Pons (tissue), 1 donor: ENCODE data around the gene UQCRC2.
A peak's percentile ranks its signal among the peaks of the same experiment; 100 is the strongest.
"Not testable (repeated sequence)": the region's sequence is repeated elsewhere in the genome, so short reads cannot be mapped to it uniquely, and the experiment has no call there.

Experiments used
- DNase-seq: peaks from one replicate; pipeline ENCODE4 v3.0.0-alpha.2; 2016; ENCODE audit warnings: low spot score

UQCRC2 gene

GRCh38 chr16:21982108-21982507 lies 28.9 kb downstream of the UQCRC2 start:
- no peak for DNase-seq

DNA sequence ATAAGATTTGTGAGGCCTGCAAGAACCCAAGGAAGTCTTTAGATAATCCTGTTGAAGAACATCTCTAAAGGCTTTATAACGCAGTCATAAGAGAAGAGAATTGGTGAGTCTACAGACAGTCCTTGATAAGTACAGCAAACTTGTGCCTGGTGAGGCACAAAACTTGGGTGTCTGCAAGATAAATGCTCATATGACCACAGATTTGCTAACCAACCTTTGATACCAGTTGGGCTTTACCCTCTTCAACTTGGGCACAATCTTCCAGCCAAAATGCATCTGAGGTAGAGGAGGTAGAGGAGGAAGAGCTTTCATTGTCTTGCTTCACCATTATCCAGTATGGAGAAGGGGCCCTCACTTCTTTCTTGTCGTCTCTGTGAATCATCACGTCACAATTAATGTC lies 30.9 kb downstream of the UQCRC2 start:
- no peak for DNase-seq

- no peak for DNase-seq
Observed at GRCh38 chr16:21985524-21985923, 32.4 kb downstream of the UQCRC2 start.

DNA sequence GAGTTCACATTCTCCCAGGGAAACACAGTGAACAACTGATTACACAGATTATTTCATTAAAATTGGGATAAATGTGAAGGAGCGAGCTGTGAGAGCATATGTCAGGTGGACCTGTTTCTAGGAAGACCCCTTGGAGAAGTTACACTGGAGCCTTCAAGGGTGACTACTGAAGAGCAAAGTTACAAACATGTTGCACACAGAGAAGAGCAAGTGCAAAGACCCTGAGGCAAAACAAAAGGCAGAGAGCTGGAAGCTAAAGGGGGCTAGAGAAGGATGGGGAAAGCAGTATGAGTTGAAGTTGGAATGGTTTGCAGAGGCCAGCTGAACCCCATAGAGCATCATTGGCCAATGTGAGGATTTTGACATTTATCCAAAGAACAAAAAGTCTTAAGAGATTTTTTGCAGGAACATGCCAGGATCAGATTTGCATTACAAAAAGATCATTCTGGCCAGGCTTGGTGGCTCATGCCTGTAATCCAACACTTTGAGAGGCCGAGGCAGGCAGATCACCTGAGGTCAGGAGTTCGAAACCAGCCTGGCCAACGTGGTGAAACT lies 33.6 kb downstream of the UQCRC2 start:
- no peak for DNase-seq

DNA sequence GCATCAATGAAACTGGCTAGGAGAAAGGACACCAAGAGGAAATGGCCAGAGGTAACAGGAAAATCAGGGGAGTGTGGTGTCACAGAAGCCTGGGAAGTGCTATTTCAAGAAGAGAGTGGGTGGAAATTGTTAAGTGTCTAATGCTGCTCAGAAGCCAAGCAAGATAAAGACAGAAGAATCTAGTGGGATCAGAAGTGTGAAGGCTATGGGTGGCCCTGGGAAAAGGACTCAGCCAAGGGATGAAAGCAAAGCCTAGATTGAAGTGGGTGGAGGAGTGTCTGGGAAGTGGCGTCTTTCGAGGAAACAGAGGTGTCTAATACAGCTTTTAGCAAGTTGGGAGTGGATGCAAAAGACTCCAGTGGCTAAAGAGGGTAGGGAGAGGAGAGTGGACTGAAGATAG lies 34.3 kb downstream of the UQCRC2 start:
- no peak for DNase-seq

DNA sequence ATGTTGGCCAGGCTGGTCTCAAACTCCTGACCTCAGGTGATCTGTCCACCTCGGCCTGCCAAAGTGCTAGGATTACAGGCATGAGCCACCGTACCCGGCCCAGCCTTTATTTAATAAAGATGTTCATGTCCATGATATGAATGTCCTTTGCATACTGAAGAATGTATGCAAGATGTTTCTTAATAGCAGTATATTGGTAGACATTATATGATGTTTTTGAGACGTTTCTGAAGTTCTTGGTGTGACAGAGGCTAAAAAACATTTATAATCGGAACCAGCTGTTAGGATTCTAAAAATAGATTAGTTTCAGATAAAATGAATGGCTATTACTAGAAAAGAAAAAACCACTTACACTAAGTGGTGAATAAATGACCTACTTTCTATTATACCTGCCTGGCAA lies 36.0 kb downstream of the UQCRC2 start:
- no peak for DNase-seq

DNA sequence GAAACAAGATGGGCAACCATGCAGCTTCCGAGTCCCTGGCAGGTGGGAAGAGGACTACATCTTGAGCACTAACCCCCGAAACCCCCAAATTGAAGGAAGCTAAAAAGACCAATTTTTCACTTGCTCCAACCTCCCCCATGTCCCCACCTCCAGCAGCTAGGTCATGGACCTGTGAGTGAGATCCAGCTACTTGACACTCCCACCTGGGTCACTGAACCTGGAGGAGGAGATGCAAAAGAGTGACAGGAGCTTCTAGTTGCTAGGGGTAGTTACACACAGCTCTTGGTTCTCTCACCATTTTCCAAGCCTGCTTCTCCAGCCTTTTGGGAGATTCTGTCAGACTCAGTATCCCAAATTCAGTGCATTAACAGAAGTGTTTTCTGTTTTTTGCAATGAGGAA lies 36.6 kb downstream of the UQCRC2 start:
- DNase-seq, result no peak

GRCh38 chr16:21990381-21990944 lies 37.3 kb downstream of the UQCRC2 start:
- DNase-seq, result no peak

GRCh38 chr16:21991621-21992020 lies 38.5 kb downstream of the UQCRC2 start:
- DNase-seq, result no peak

DNA sequence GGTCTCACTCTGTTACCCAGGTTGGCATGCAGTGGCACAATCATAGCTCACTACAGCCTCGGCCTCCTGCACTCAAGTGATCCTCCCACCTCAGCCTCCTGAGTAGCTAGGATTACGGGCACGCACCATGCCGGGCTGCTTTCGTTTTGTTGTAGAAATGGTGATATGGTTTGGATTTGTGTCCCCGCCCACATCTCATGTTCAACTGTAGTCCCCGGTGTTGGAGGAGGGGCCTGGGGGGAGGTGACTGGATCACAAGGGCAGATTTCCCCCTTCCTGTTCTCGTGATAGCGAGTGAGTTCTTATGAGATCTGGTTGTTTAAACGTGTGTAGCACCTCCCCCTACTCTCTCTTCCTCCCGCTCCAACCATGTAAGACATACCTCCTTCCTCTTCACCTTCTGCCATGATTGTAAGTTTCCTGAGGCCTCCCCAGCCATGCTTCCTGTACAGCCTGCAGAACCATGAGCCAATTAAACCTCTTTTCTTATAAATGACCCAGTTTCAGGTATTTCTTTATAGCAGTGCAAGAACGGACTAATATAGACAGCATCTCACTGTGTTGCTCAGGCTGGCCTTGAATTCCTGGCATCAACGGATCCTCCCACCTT lies 41.8 kb downstream of the UQCRC2 start:
- no peak for DNase-seq

DNA sequence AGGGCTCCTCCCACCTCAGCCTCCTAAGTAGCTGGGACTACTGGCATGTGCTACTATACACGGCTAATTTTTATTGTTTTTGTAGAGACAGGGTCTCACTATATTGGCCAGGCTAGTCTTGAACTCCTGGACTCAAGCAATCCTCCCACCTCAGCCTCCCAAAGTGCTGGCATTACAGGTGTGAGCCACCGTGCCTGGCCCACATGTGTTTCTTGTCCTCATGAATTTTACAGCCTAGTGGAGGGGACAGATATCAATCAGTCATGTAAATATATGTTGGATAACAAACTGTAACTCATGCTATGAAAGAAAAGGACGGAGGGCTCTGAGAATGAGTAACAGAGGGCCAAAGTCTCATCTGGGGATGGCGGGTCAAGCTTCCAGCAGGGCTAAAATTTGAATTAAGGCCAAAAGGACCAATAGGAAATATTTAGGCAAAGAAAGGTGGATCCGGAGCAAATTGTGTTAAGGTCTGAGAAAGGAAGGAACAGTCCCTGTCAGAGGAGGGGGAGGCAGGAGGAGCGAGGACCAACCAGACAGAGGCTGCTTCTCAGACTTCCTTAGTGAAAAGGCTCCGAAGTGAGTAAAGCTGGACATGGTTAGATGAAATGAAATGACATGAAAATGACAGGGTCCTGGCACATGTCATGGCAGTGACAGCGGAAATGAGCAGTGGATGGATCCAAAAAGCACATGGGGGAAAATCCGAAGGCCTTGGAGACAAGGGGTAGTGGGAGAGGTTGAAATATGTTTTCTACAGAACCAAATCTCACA lies 43.9 kb downstream of the UQCRC2 start:
- no peak for DNase-seq

DNA sequence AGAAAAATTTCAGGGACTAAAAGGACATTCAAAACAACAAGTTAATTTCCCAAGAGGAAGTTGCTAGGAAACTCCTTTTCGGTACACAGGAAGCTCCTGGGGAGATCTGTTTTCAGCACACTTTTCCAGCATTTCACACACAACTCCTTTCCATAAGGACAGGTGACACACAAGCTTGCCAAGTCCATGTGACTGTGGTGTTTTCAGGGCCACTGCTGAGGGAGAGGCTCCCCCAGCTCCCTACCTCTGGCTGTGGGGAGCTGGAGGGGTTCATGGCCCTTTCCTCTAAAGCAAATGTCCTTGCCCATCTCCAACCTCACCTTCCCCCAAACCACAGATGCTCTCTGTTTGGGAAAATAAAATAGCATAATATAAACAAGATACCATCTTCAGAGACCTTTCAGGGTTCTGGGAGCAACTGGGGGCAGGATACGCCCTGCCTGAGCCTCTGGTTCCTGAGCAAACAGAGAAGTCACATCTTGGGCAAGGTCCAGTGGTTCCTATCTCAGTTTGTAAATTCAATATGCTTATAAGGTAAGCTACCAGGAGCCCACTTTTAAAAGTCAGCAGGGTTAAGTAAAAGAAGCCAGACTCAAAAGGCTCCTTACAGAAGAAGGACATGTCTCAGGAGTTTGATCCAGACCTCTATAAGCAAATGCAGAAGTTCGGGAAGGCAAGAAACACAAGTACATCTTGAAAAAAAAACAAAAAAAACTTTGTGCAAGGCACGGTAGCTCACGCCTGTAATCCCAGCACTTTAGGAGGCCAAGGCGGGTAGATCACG lies 44.7 kb downstream of the UQCRC2 start:
- DNase-seq, result no peak

DNA sequence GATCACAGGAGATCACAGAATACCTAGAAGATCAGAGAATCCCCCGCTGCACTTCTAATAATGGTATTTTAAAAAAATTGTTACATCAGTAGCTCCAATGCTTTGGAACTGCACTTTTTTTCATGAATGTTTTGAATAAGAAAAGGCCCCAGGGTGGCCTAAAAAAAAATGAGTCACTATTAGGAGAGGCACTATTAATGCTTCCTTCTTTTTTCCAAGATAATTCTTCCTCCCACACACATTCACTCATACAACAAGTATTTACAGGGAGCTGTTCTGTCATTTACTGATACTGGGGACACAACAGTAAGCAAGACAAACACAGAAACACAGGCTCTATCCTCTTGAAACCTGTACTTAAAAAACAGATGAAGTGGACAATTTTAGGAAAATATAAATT lies 48.4 kb downstream of the UQCRC2 start:
- DNase-seq, result no peak

DNA sequence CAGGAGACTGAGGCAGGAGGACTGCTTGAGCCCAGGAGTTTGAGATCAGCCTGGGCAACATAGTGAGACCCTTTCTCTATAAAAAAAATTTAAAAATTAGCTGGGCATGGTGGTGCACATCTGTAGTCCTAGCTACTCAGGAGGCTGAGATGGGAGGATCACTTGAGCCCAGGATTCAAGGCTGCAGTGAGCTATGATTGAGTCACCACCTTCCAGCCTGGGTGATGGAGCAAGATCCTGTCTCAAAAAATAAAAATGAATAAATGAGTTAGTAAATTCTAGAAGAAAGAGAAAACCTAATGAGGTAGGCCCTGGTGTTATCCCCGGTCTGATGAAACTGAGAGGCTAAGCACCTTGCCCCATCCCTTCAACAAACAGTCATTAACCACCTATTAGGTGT lies 48.9 kb downstream of the UQCRC2 start:
- not testable (repeated sequence) for DNase-seq

DNA sequence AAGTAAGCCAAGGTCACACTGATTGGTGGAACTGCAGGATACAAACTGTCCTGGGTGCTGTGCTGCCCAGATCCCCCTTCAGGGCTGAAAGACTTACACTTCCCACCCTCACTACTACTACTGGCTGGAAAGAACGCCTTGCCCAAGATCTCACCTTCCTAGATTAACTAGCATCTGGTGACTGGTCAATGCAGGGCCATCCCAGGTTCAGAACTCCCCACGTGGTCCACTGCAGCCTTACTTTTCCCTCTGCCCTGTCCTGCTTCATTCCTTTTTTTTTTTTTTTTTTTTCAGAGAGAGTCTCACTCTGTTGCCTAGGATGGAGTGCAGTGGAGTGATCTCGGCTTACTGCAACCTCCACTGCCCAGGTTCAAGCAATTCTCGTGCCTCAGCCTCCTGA lies 50.0 kb downstream of the UQCRC2 start:
- no peak for DNase-seq

GRCh38 chr16:22004341-22004740 lies 51.2 kb downstream of the UQCRC2 start:
- DNase-seq, result peak; percentile 12

DNA sequence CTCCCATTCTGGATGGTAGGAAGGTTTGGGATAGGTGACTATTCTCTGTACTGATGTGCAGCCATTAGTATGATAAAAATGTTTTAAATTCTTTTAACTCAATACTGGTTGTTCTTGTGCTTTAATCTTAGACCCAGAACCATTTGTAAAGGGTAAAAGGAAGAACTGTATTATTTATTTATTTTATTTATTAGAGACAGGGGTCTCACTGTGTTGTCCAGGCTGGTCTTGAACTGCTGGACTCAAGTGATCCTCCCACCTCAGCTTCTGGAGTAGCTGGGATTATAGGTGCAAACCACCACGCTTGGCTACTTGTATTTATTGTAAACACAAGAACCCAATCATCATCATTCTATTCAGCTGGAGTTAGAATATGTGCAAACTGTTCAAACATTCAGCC lies 52.6 kb downstream of the UQCRC2 start:
- DNase-seq, result no peak

DNA sequence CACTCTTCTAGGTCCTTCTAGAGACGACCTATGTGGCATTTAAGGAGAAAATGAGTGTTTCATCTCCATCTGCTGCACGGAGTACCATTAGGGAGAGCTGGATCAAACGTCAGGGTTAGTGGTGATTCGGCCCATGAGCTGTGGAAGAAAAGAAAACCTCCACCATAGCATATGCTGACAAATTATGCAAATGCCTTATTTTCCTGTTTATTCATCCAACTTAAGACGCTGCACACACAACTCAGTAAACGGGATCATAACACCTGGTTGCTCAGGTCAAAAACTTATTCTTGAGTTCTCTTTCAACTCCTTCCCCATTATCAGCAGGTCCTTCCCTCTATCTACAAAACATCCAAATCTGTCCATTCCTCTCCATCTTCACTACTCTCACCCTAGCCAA lies 53.5 kb downstream of the UQCRC2 start:
- DNase-seq, result no peak

DNA sequence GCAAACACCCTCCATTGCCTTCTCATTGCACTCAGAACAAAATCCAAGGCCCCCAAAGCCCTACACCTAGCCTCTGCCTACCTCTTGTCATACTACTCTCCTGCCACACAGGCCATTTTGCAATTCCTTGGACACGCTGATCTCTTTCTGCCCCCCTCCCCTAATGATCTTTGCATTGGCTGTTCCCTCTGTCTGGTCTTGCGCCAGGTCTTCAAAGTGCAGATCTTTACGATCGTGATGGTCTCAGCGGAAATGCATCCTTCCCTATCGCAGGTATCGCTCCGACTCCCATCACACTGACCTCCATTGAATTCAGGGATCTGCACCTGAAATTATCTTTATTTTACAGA lies 54.0 kb downstream of the UQCRC2 start:
- no peak for DNase-seq

DNA sequence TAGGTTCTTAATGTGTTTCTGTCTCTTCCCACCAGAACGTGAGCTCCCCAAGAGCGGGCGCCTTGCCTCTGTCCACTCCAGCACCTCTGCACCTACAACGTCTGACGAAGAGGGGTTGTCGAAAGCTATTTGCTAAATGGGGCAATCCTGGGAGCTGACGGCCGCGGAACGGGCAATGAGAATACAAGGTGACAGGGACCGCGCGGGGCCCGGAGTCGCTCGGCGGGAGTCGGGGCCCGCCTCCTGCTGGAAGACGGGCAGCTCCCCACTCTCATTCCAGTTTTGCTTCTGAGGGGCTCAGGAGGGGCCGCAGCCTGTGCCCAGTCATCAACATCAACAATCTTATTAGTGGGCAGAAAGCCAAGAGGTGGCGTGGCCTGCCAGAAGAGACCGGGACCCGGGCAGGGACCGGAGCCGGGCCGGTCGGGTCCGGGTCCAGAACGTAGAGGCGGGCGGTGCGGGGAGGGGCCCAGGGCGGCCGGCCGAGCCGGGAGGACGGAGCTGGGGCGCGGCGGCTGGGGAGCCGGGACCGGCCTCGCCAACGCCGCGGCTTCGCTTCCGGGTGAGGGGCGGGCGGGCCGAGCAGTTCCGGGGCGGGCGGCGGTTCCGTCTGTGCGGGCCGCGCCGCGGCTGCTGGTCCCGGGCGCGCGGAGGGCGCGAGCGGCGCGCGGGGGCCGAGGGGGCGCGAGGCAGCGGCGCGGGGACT lies 54.5 kb downstream of the UQCRC2 start, which contains the start of gene MOSMO:
Gene MOSMO (plus strand): TSS at position 603 of the 706 bp plus-strand sequence. CDS start 191 bp downstream, outside the sequence.
- DNase-seq, result peak; percentile 30

GRCh38 chr16:22008215-22009059 lies 55.3 kb downstream of the UQCRC2 start:
- no peak for DNase-seq
